Stimulated activated memory B cell treated with anti-CD40 and anti-IgM and Interleukin-4, amounts not matched to agents 10 μg/mL and 1 μg/mL and 100 μg/mL, for 72 hours (primary cell): ENCODE measurements around the gene LRP8.
A peak's percentile ranks its signal among the peaks of the same experiment; 100 is the strongest.

Experiments
- ATAC-seq: fragments of 150-1000 bp; cut with Tn5 transposase; 2 replicates; pipeline ENCODE4 v1.10.0; 2021
- H3K27ac Mint-ChIP-seq: one replicate; pipeline ENCODE4 v1.8.0; 2022; ENCODE audit warnings: mild to moderate bottlenecking, mixed read lengths
- H3K27me3 Mint-ChIP-seq: one replicate; pipeline ENCODE4 v1.8.0; 2022; ENCODE audit warnings: mixed read lengths
- H3K36me3 Mint-ChIP-seq: one replicate; pipeline ENCODE4 v1.8.0; 2022; ENCODE audit warnings: mixed read lengths
- H3K4me1 Mint-ChIP-seq: one replicate; pipeline ENCODE4 v1.8.0; 2022; ENCODE audit warnings: mixed read lengths
- H3K4me3 Mint-ChIP-seq: one replicate; pipeline ENCODE4 v1.8.0; 2022; ENCODE audit warnings: mild to moderate bottlenecking, moderate library complexity, mixed read lengths
- H3K9me3 Mint-ChIP-seq: one replicate; pipeline ENCODE4 v1.8.0; 2022; ENCODE audit warnings: mixed read lengths

Gene LRP8

GRCh38 chr1:53366901-53367502 lies 39.1 kb upstream of the LRP8 start:
- Mint-ChIP-seq H3K27me3 (no peaks in the 10 kb centered on the region), H3K27ac (peak overlapping the region; percentile 95), H3K9me3 (no peaks in the 10 kb centered on the region), H3K4me3 (peak overlapping the region; percentile 90), H3K4me1 (peaks cover 55% of the 10 kb centered on the region), H3K36me3 (peaks cover 13% of the 10 kb centered on the region)
- no peak for ATAC-seq

GRCh38 chr1:53365437-53366063 lies 37.7 kb upstream of the LRP8 start:
- Mint-ChIP-seq H3K9me3 (no peaks in the 10 kb centered on the region), H3K4me1 (peaks cover 55% of the 10 kb centered on the region), H3K4me3 (peak overlapping the region; percentile 34), H3K36me3 (peaks cover 13% of the 10 kb centered on the region), H3K27me3 (no peaks in the 10 kb centered on the region), H3K27ac (peak overlapping the region; percentile 64)
- no peak for ATAC-seq

GRCh38 chr1:53362851-53363642 lies 35.2 kb upstream of the LRP8 start:
- Mint-ChIP-seq H3K4me1 (peaks cover 48% of the 10 kb centered on the region), H3K27me3 (no peaks in the 10 kb centered on the region), H3K4me3 (no peak overlapping the region), H3K9me3 (no peaks in the 10 kb centered on the region), H3K27ac (no peak overlapping the region), H3K36me3 (peaks cover 13% of the 10 kb centered on the region)
- ATAC-seq: no peak

- ATAC-seq: no peak
- Mint-ChIP-seq H3K27ac (no peak overlapping the region), H3K9me3 (no peaks in the 10 kb centered on the region), H3K4me1 (peaks cover 40% of the 10 kb centered on the region), H3K36me3 (peaks cover 13% of the 10 kb centered on the region), H3K4me3 (no peak overlapping the region), H3K27me3 (no peaks in the 10 kb centered on the region)
Observed at GRCh38 chr1:53362270-53362669, 34.4 kb upstream of the LRP8 start.

GRCh38 chr1:53361541-53361961 lies 33.7 kb upstream of the LRP8 start:
- Mint-ChIP-seq H3K36me3 (peaks cover 18% of the 10 kb centered on the region), H3K27ac (no peak overlapping the region), H3K9me3 (peaks cover 5% of the 10 kb centered on the region), H3K27me3 (no peaks in the 10 kb centered on the region), H3K4me3 (no peak overlapping the region), H3K4me1 (peaks cover 33% of the 10 kb centered on the region)
- no peak for ATAC-seq

- Mint-ChIP-seq H3K4me1 (peaks cover 17% of the 10 kb centered on the region), H3K27ac (no peak overlapping the region), H3K9me3 (peaks cover 5% of the 10 kb centered on the region), H3K36me3 (peaks cover 18% of the 10 kb centered on the region), H3K27me3 (no peaks in the 10 kb centered on the region), H3K4me3 (no peak overlapping the region)
- ATAC-seq: no peak
Observed at GRCh38 chr1:53359934-53360276, 32.0 kb upstream of the LRP8 start.

GRCh38 chr1:53359225-53359933 lies 31.5 kb upstream of the LRP8 start:
- no peaks in the 10 kb centered on the region for H3K27me3 Mint-ChIP-seq
- H3K4me1 Mint-ChIP-seq: peaks cover 11% of the 10 kb centered on the region
- H3K9me3 Mint-ChIP-seq: peaks cover 5% of the 10 kb centered on the region
- ATAC-seq: no peak
- H3K4me3 Mint-ChIP-seq: no peak overlapping the region
- no peak overlapping the region for H3K27ac Mint-ChIP-seq
- H3K36me3 Mint-ChIP-seq: peaks cover 15% of the 10 kb centered on the region

- no peaks in the 10 kb centered on the region for H3K27me3 Mint-ChIP-seq
Observed at GRCh38 chr1:53356637-53357036, 28.8 kb upstream of the LRP8 start.

GRCh38 chr1:53354119-53354518 lies 26.2 kb upstream of the LRP8 start:
- Mint-ChIP-seq H3K36me3 (peaks cover 5% of the 10 kb centered on the region), H3K27ac (no peak overlapping the region), H3K27me3 (no peaks in the 10 kb centered on the region), H3K4me3 (no peak overlapping the region), H3K4me1 (no peaks in the 10 kb centered on the region), H3K9me3 (peaks cover 5% of the 10 kb centered on the region)
- no peak for ATAC-seq

More at GRCh38 chr1:53356637-53357036, 28.8 kb upstream of the LRP8 start:
- Mint-ChIP-seq H3K27ac (no peak overlapping the region), H3K9me3 (peaks cover 5% of the 10 kb centered on the region), H3K4me3 (no peak overlapping the region), H3K36me3 (peaks cover 5% of the 10 kb centered on the region), H3K4me1 (no peaks in the 10 kb centered on the region)
- ATAC-seq: no peak

- Mint-ChIP-seq H3K4me1 (no peaks in the 10 kb centered on the region), H3K27ac (no peak overlapping the region), H3K4me3 (no peak overlapping the region), H3K9me3 (peaks cover 5% of the 10 kb centered on the region), H3K36me3 (peaks cover 5% of the 10 kb centered on the region), H3K27me3 (no peaks in the 10 kb centered on the region)
- ATAC-seq: no peak
Observed at GRCh38 chr1:53352561-53352960, 24.7 kb upstream of the LRP8 start.

- no peak for ATAC-seq
- Mint-ChIP-seq H3K36me3 (no peaks in the 10 kb centered on the region), H3K27ac (no peak overlapping the region)
Observed at GRCh38 chr1:53350853-53351767, 23.2 kb upstream of the LRP8 start.

GRCh38 chr1:53349968-53350852 lies 22.3 kb upstream of the LRP8 start:
- H3K9me3 Mint-ChIP-seq: no peaks in the 10 kb centered on the region
- no peak overlapping the region for H3K4me3 Mint-ChIP-seq
- H3K27me3 Mint-ChIP-seq: no peaks in the 10 kb centered on the region
- no peak overlapping the region for H3K27ac Mint-ChIP-seq
- peaks cover 7% of the 10 kb centered on the region for H3K4me1 Mint-ChIP-seq
- no peak for ATAC-seq
- H3K36me3 Mint-ChIP-seq: no peaks in the 10 kb centered on the region

More at GRCh38 chr1:53350853-53351767, 23.2 kb upstream of the LRP8 start:
- no peaks in the 10 kb centered on the region for H3K9me3 Mint-ChIP-seq
- H3K4me1 Mint-ChIP-seq: no peaks in the 10 kb centered on the region
- no peak overlapping the region for H3K4me3 Mint-ChIP-seq
- no peaks in the 10 kb centered on the region for H3K27me3 Mint-ChIP-seq

GRCh38 chr1:53349369-53349835 lies 21.5 kb upstream of the LRP8 start:
- Mint-ChIP-seq H3K36me3 (no peaks in the 10 kb centered on the region), H3K4me1 (peaks cover 8% of the 10 kb centered on the region), H3K27me3 (no peaks in the 10 kb centered on the region), H3K9me3 (no peaks in the 10 kb centered on the region), H3K4me3 (no peak overlapping the region), H3K27ac (no peak overlapping the region)
- ATAC-seq: no peak
